H9 (cell line): Measurements from ENCODE around the gene LMNTD2. TPM values are rescaled to one million over a fixed set of nuclear protein-coding genes. Genes with fewer than 3 reads are reported as not detected.

Experiments used
- DNase-seq: peaks from one replicate; pipeline ENCODE4 v3.0.0-alpha.2; 2017
- H2AFZ ChIP-seq: one replicate; pipeline ENCODE4 v1.6.1; 2013; ENCODE audit warnings: mild to moderate bottlenecking, low read length, control low read depth, moderate library complexity
- H2AK5ac ChIP-seq: 2 replicates; pipeline ENCODE4 v1.6.1; 2013; ENCODE audit warnings: low read length, control low read depth, mixed read lengths; ENCODE audit not compliant: insufficient read length
- H2BK120ac ChIP-seq: one replicate; pipeline ENCODE4 v1.6.1; 2013; ENCODE audit warnings: low read depth, mild to moderate bottlenecking, low read length, control low read depth, inconsistent platforms; ENCODE audit not compliant: poor library complexity, severe bottlenecking
- H2BK12ac ChIP-seq: 2 replicates; pipeline ENCODE4 v1.6.1; 2013; ENCODE audit warnings: low read length, control low read depth, mixed read lengths, low read depth; ENCODE audit not compliant: insufficient read length
- H2BK15ac ChIP-seq: 2 replicates; pipeline ENCODE4 v1.6.1; 2013; ENCODE audit warnings: low read depth, low read length, control low read depth
- H2BK20ac ChIP-seq: one replicate; pipeline ENCODE4 v1.6.1; 2013; ENCODE audit warnings: low read depth, mild to moderate bottlenecking, low read length, control low read depth, inconsistent platforms; ENCODE audit not compliant: poor library complexity, severe bottlenecking
- H2BK5ac ChIP-seq: 2 replicates; pipeline ENCODE4 v1.6.1; 2013; ENCODE audit warnings: low read length, control low read depth, mixed read lengths; ENCODE audit not compliant: insufficient read length
- H3K14ac ChIP-seq: 2 replicates; pipeline ENCODE4 v1.6.1; 2013; ENCODE audit warnings: low read length, control low read depth; ENCODE audit not compliant: insufficient read depth
- H3K18ac ChIP-seq: 2 replicates; pipeline ENCODE4 v1.6.1; 2013; ENCODE audit warnings: low read depth, mild to moderate bottlenecking, mixed read lengths, low read length, control low read depth; ENCODE audit not compliant: insufficient read length
- H3K23ac ChIP-seq: 2 replicates; pipeline ENCODE4 v1.6.1; 2013; ENCODE audit warnings: low read length, control low read depth, mixed read lengths, low read depth; ENCODE audit not compliant: insufficient read length
- H3K23me2 ChIP-seq: 2 replicates; pipeline ENCODE4 v1.6.1; 2013; ENCODE audit warnings: low read depth, mild to moderate bottlenecking, mixed read lengths, low read length, control low read depth; ENCODE audit not compliant: insufficient read length, poor library complexity, severe bottlenecking
- H3K27ac ChIP-seq: 2 replicates; pipeline ENCODE4 v1.5.1; 2013; ENCODE audit warnings: low read length, control low read depth, mixed read lengths, low read depth; ENCODE audit not compliant: insufficient read length
- H3K27me3 ChIP-seq: 2 replicates; pipeline ENCODE4 v1.6.1; 2013; ENCODE audit warnings: low read length, control low read depth, inconsistent platforms; ENCODE audit not compliant: insufficient read depth
- H3K4ac ChIP-seq: 2 replicates; pipeline ENCODE4 v1.6.1; 2013; ENCODE audit warnings: low read depth, mild to moderate bottlenecking, control low read depth, inconsistent platforms, low read length, moderate library complexity
- H3K4me1 ChIP-seq: 2 replicates; pipeline ENCODE4 v1.6.1; 2013; ENCODE audit warnings: low read length, control low read depth, inconsistent platforms; ENCODE audit not compliant: insufficient read depth
- H3K4me2 ChIP-seq: 2 replicates; pipeline ENCODE4 v1.6.1; 2013; ENCODE audit warnings: low read length, control low read depth, mixed read lengths; ENCODE audit not compliant: insufficient read length, insufficient read depth
- H3K56ac ChIP-seq: 2 replicates; pipeline ENCODE4 v1.6.1; 2013; ENCODE audit warnings: low read depth, mild to moderate bottlenecking, mixed read lengths, low read length, control low read depth; ENCODE audit not compliant: insufficient read length
- H3K79me1 ChIP-seq: 2 replicates; pipeline ENCODE4 v1.6.1; 2013; ENCODE audit warnings: low read depth, mild to moderate bottlenecking, moderate library complexity, low read length, control low read depth, inconsistent platforms; ENCODE audit not compliant: insufficient read depth, poor library complexity, severe bottlenecking
- H3K79me2 ChIP-seq: 2 replicates; pipeline ENCODE4 v1.6.1; 2013; ENCODE audit warnings: low read length, control low read depth, inconsistent platforms; ENCODE audit not compliant: insufficient read depth
- H3K9ac ChIP-seq: 2 replicates; pipeline ENCODE4 v1.6.1; 2013; ENCODE audit warnings: low read length, control low read depth, mixed read lengths; ENCODE audit not compliant: insufficient read length; ENCODE audit errors: extremely low read depth
- H3K9me3 ChIP-seq: one replicate; pipeline ENCODE4 v1.6.1; 2013; ENCODE audit warnings: low read depth, low read length, inconsistent platforms; ENCODE audit not compliant: control insufficient read depth
- H3T11ph ChIP-seq: one replicate; pipeline ENCODE4 v1.6.1; 2013; ENCODE audit warnings: mild to moderate bottlenecking, low read length, control low read depth, inconsistent platforms
- H4K20me1 ChIP-seq: one replicate; pipeline ENCODE4 v1.6.1; 2013; ENCODE audit not compliant: control insufficient read depth, insufficient read length, insufficient read depth
- H4K5ac ChIP-seq: 2 replicates; pipeline ENCODE4 v1.6.1; 2013; ENCODE audit warnings: low read depth, mild to moderate bottlenecking, mixed read lengths, low read length, control low read depth; ENCODE audit not compliant: insufficient read length
- H4K8ac ChIP-seq: replicated peaks from 2 replicates; pipeline ENCODE4 v1.6.1; 2013; ENCODE audit warnings: low read length, control low read depth, mixed read lengths, low read depth; ENCODE audit not compliant: insufficient read length
- H4K91ac ChIP-seq: 2 replicates; pipeline ENCODE4 v1.6.1; 2013; ENCODE audit warnings: low read depth, mild to moderate bottlenecking, moderate library complexity, mixed read lengths, low read length, control low read depth; ENCODE audit not compliant: insufficient read length
- H3K27ac Mint-ChIP-seq, 3 experiments: 2 replicates in 2 of 3; 3 replicates in 1 of 3; pipeline ENCODE4 v1.8.0; 2020 to 2021; ENCODE audit warnings: mixed read lengths in 3 of 3, mild to moderate bottlenecking in 1 of 3, moderate library complexity in 1 of 3
- H3K27me3 Mint-ChIP-seq: 2 replicates; pipeline ENCODE4 v1.8.0; 2021; ENCODE audit warnings: low read depth, mild to moderate bottlenecking, moderate library complexity, mixed read lengths
- H3K36me3 Mint-ChIP-seq, 3 experiments: 2 replicates in 2 of 3; 3 replicates in 1 of 3; pipeline ENCODE4 v1.8.0; 2020 to 2021; ENCODE audit warnings: low read depth in 3 of 3, mixed read lengths in 3 of 3; ENCODE audit not compliant: insufficient read depth in 1 of 3
- H3K4me1 Mint-ChIP-seq, 2 experiments: 2 replicates each; pipeline ENCODE4 v1.8.0; 2020; ENCODE audit warnings: mixed read lengths in 2 of 2
- H3K4me3 Mint-ChIP-seq, 2 experiments: 2 replicates in 1 of 2; 3 replicates in 1 of 2; pipeline ENCODE4 v1.8.0; 2020 to 2021; ENCODE audit warnings: mild to moderate bottlenecking in 2 of 2, mixed read lengths in 2 of 2, moderate library complexity in 1 of 2
- H3K9me3 Mint-ChIP-seq, 2 experiments: 2 replicates in 1 of 2; 3 replicates in 1 of 2; pipeline ENCODE4 v1.8.0; 2020; ENCODE audit warnings: mild to moderate bottlenecking in 2 of 2, mixed read lengths in 2 of 2, moderate library complexity in 1 of 2
- CTCF ChIP-seq: fragments of 200-600 bp; sonication (generic); conservative IDR thresholded peaks from 3 replicates; pipeline ENCODE4 v1.8.0; 2021; ENCODE audit warnings: antibody characterized with exemption, mild to moderate bottlenecking
- WGBS: extraction: QIAGEN DNeasy Blood & Tissue Kit; methylation state at CpG from one replicate; pipeline ENCODE4 v1.1.7; 2013; ENCODE audit warnings: missing lambda C conversion rate, low lambda C conversion rate, mixed read lengths; ENCODE audit not compliant: insufficient read length; ENCODE audit errors: extremely low coverage; 5-methylcytosine and 5-hydroxymethylcytosine counted together
- total RNA-seq: library from RNA; stranded (reverse); gene quantifications from 2 replicates; pipeline ENCODE4 v1.2.1, GENCODE V29; 2021

The LMNTD2 gene
- total RNA-seq, 1 experiment from 2014 or later = 4.7 TPM

- Histone ChIP-seq H3K4ac (no peak overlapping the region), H2BK20ac (no peak overlapping the region), H3K4me1 (no peaks in the 10 kb centered on the region), H3K79me2 (no peaks in the 10 kb centered on the region), H3K27me3 (no peaks in the 10 kb centered on the region), H2BK120ac (no peak overlapping the region), H3K23ac (no peak overlapping the region), H2BK5ac (no peak overlapping the region), H2BK12ac (no peak overlapping the region), H3K27ac (no peak overlapping the region), H3K18ac (no peak overlapping the region), H3K9ac (no peak overlapping the region), H4K5ac (no peak overlapping the region), H3K23me2 (peaks cover 3% of the 10 kb centered on the region), H2AFZ (no peak overlapping the region), H3K79me1 (no peaks in the 10 kb centered on the region), H4K91ac (no peak overlapping the region), H4K8ac (no peak overlapping the region), H2BK15ac (no peak overlapping the region), H3K9me3 (no peaks in the 10 kb centered on the region), H3T11ph (no peak overlapping the region), H3K4me2 (no peak overlapping the region), H3K14ac (no peak overlapping the region), H3K56ac (no peak overlapping the region), H4K20me1 (no peaks in the 10 kb centered on the region), H2AK5ac (no peak overlapping the region)
- H3K4me3 Mint-ChIP-seq = no peak overlapping the region
- peaks cover 9% of the 10 kb centered on the region for H3K27me3 Mint-ChIP-seq
- H3K27ac Mint-ChIP-seq = no peak overlapping the region
- H3K4me1 Mint-ChIP-seq = peaks cover 3 to 4% of the 10 kb centered on the region in 2 experiments; a peak in 3 of 4 replicates
- H3K9me3 Mint-ChIP-seq = peaks cover 34 to 39% of the 10 kb centered on the region in 2 experiments
- DNase-seq = no peak
- peaks cover 38 to 46% (median 42%) of the 10 kb centered on the region in 3 experiments for H3K36me3 Mint-ChIP-seq
- no peak for TF ChIP-seq CTCF
- no CpG with 5 or more reads among the region's 4 CpGs for WGBS
Measured at GRCh38 chr11:516400-516799, 44.1 kb downstream of the LMNTD2 start.
